ENCODE measurements around the gene ABCF1. TPM values are rescaled to one million over a fixed set of nuclear protein-coding genes. Genes with fewer than 3 reads are reported as not detected.
"Not testable (repeated sequence)": the region's sequence is repeated elsewhere in the genome, so short reads cannot be mapped to it uniquely, and the experiment has no call there.

The ABCF1 gene
- 10 to 100 TPM; 43.0 to 56.0 (median 45.8) TPM for total RNA-seq
- long read RNA-seq, donor 1, transcript ABCF1-201 (25 exons, 3,481 nt), result major isoform, 14 of 59 reads
- long read RNA-seq, donor 1, partial matches to known transcripts, result 17 of 59 reads
- long read RNA-seq, donor 1, other reads (novel, unspliced or antisense), result 27 of 59 reads
- long read RNA-seq, donor 2, partial matches to known transcripts, result 8 of 15 reads
- long read RNA-seq, donor 2, other reads (novel, unspliced or antisense), result 6 of 15 reads

- H3K4me1 ChIP-seq (ENCODE audit: low read depth), result peaks cover 29% of the 10 kb centered on the region
- TF ChIP-seq, protein P1, sequence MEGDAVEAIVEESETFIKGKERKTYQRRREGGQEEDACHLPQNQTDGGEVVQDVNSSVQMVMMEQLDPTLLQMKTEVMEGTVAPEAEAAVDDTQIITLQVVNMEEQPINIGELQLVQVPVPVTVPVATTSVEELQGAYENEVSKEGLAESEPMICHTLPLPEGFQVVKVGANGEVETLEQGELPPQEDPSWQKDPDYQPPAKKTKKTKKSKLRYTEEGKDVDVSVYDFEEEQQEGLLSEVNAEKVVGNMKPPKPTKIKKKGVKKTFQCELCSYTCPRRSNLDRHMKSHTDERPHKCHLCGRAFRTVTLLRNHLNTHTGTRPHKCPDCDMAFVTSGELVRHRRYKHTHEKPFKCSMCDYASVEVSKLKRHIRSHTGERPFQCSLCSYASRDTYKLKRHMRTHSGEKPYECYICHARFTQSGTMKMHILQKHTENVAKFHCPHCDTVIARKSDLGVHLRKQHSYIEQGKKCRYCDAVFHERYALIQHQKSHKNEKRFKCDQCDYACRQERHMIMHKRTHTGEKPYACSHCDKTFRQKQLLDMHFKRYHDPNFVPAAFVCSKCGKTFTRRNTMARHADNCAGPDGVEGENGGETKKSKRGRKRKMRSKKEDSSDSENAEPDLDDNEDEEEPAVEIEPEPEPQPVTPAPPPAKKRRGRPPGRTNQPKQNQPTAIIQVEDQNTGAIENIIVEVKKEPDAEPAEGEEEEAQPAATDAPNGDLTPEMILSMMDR (IDR thresholded peaks at IDR 0.05), result no peak
- peak within 1 kb of the TSS; percentile 65 for H3K4me3 ChIP-seq
- intact Hi-C loops (cut with DNase I, micrococcal nuclease), result no loop called here
- H3K9me3 ChIP-seq, result no peaks in the 10 kb centered on the region
- DNase-seq (peak; percentile 99 to 100 (median 99)), ATAC-seq (peak; percentile 99)
- H3K36me3 ChIP-seq (ENCODE audit: low read depth), result no peaks in the 10 kb centered on the region
Observed at GRCh38 chr6:30571075-30571761, at the start of gene ABCF1. ABCF1 (plus strand) TSS chr6:30571442; CDS start chr6:30571488, 46 bp downstream.

- DNase-seq; H3K9me3 ChIP-seq; ATAC-seq; H3K36me3 ChIP-seq (ENCODE audit: low read depth); intact Hi-C loops (cut with DNase I, micrococcal nuclease); H3K4me3 ChIP-seq: not testable (repeated sequence)
- peaks cover 10% of the 10 kb centered on the region for H3K4me1 ChIP-seq (ENCODE audit: low read depth)
Observed at GRCh38 chr6:30521952-30522351, 49.3 kb upstream of the ABCF1 start.

- intact Hi-C loops (cut with DNase I, micrococcal nuclease); DNase-seq; H3K36me3 ChIP-seq (ENCODE audit: low read depth); H3K4me3 ChIP-seq; ATAC-seq; H3K4me1 ChIP-seq (ENCODE audit: low read depth); H3K9me3 ChIP-seq: not testable (repeated sequence)
Observed at GRCh38 chr6:30526444-30526843, 44.8 kb upstream of the ABCF1 start.

DNA sequence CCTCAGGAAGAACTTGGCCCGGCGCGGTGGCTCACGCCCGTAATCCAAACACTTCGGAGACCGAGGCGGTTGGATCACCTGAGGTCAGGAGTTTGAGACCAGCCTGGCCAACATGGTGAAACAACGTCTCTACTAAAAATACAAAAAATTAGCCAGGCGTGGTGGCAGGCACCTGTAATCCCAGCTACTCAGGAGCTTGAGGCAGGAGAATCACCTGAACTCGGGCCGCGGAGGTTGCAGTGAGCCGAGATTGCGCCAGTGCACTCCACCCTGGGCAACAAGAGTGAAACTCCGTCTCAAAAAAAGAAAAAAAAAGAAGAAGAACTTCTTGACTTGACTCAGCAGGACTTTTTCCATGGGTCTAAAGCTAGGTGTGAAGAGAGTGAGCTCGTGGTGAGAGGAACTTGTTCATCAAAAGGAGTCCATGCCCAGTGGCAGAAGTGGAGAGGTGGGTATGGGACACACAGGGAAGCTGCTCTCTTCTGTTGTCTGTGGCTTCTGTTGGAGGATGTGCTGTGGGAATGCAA, 41.8 kb upstream of the ABCF1 start:
- intact Hi-C loops (cut with DNase I, micrococcal nuclease), result not testable (repeated sequence)
- ATAC-seq, result peak; percentile 3

DNA sequence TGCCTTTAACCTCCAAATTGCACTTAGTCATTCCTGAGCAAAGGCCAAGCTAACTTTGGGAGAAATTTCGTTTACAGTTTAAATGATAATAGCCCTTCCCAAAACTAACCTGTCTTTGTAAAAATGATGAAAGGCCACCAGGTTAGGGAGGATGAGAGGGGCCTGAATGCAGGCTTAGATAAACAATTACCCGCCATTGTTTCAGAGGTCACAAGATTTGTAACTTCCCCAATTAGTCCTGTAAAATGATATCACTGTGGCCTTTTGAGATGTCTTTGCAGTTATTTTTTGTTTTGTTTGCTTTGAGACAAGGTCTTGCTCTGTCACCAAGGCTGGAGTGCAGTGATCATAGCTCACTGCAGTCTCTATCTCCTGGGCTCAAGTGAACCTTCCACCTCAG, 41.2 kb upstream of the ABCF1 start:
- intact Hi-C loops (cut with DNase I, micrococcal nuclease), result loop anchor here in 1 of 2 donors (5.0 kb wide), 1 partner anchor 43 kb away; the partner anchor contains the start of gene HLA-E
- Histone ChIP-seq H3K4me1 (ENCODE audit: low read depth) (peaks cover 2% of the 10 kb centered on the region), H3K9me3 (no peaks in the 10 kb centered on the region), H3K36me3 (ENCODE audit: low read depth) (no peaks in the 10 kb centered on the region), H3K4me3 (no peak overlapping the region)
- ATAC-seq (no peak), DNase-seq (no peak)
- TF ChIP-seq, protein P1 (IDR thresholded peaks at IDR 0.05), result no peak

More for the DNA sequence above, 41.8 kb upstream of the ABCF1 start:
- H3K4me1 ChIP-seq (ENCODE audit: low read depth); H3K9me3 ChIP-seq; H3K36me3 ChIP-seq (ENCODE audit: low read depth); DNase-seq; H3K4me3 ChIP-seq: not testable (repeated sequence)

DNA sequence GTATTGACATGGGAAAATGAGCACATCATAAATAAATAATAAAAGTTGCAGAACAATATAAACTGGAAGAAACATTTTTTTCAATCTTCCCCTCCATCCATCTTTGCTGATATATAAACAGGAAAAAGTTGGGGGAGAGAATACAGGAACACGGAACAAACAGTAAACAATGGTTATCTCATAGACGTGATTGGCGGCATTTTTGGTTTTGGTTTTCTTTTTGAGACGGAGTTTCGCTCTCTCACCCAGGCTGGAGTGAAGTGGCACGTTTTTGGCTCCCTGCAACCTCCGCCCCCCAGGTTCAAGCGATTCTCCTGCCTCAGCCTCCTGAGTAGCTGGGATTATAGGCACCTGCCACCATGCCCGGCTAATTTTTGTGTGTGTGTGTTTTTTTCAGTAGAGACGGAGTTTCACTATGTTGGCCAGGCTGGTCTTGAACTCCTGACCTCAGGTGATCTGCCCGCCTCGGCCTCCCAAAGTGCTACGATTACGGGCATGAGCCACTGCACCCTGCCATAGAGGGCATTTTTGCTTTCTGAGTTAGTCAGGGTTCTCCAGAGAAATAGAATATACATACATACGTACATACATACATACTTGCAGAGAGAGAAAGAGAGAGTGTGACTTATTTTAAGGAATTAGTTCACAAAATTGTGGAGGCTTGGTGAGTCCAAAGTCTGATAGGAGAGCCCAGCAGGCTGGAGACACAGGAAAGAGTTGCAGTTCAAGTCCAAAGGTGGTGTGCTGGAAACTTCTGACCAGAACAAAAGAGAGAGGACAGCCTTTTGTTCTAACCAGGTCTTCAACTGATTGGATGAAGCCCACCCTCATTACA, 37.6 kb upstream of the ABCF1 start:
- DNase-seq, result no peak
- TF ChIP-seq, protein P1 (IDR thresholded peaks at IDR 0.05), result no peak
- peak; percentile 60 for ATAC-seq

More for the DNA sequence above, 37.6 kb upstream of the ABCF1 start:
- Histone ChIP-seq H3K9me3 (no peaks in the 10 kb centered on the region), H3K36me3 (ENCODE audit: low read depth) (no peaks in the 10 kb centered on the region), H3K4me3 (no peak overlapping the region), H3K4me1 (ENCODE audit: low read depth) (no peaks in the 10 kb centered on the region)
- intact Hi-C loops (cut with DNase I, micrococcal nuclease), result loop anchor here in 1 of 2 donors (5.0 kb wide), 1 partner anchor 46 kb away; the partner anchor contains the start of gene HLA-E
